G401.6 (cell line): ENCODE results near the gene ATF1.
"Not testable (repeated sequence)": the region's sequence is repeated elsewhere in the genome, so short reads cannot be mapped to it uniquely, and the experiment has no call there.

ENCODE experiments used
- FAIRE-seq: peaks from 2 replicates; lab custom pipeline; 2012; peaks lifted over from hg19 to GRCh38; lab: Jason Lieb, UNC

Gene ATF1

GRCh38 chr12:50865266-50865665, 101.4 kb downstream of the ATF1 start:
- no peak for FAIRE-seq

GRCh38 chr12:50868881-50869280, 105.0 kb downstream of the ATF1 start:
- FAIRE-seq: not testable (repeated sequence)
